PC-9 (cell line): Measurements from ENCODE around the gene RLN3. TPM values are rescaled to one million over a fixed set of nuclear protein-coding genes. Genes with fewer than 3 reads are reported as not detected.
"Not testable (repeated sequence)": the region's sequence is repeated elsewhere in the genome, so short reads cannot be mapped to it uniquely, and the experiment has no call there.

Experiments used
- BruUV-seq: library from RNA; stranded (reverse); fragments of 400-500 nt; replicated peaks from 2 replicates; lab custom pipeline; 2021; lab: Mats Ljungman, UMichigan
- CTCF ChIA-PET: fragments of 300-600 bp; sonication (Branson Sonifier 250); formaldehyde crosslinking; loops from one replicate; lab custom pipeline; 2022; ENCODE audit warnings: antibody characterized with exemption; lab: Charles Lee
- POLR2A ChIA-PET: fragments of 300-600 bp; sonication (Branson Sonifier 250); formaldehyde crosslinking; loops from one replicate; lab custom pipeline; 2022; ENCODE audit warnings: antibody characterized with exemption; ENCODE audit not compliant: unreplicated experiment; lab: Charles Lee
- DNase-seq, 2 experiments: peaks; one replicate each; pipeline versions ENCODE4 v3.0.0 to v3.0.0-alpha.2; 2015 to 2022; ENCODE audit warnings: mixed read lengths in 1 of 2
- H2AFZ ChIP-seq: fragments of 200-600 bp; sonication (generic); 2 replicates; pipeline ENCODE4 v1.8.1; 2017; ENCODE audit warnings: antibody characterized with exemption
- H3F3A ChIP-seq: fragments of 200-600 bp; sonication (generic); 2 replicates; pipeline ENCODE4 v1.8.1; 2017; ENCODE audit warnings: antibody characterized with exemption, mild to moderate bottlenecking, low read depth; ENCODE audit not compliant: insufficient read depth
- H3K27ac ChIP-seq: fragments of 200-600 bp; sonication (generic); 2 replicates; pipeline ENCODE4 v1.6.1; 2016; ENCODE audit warnings: mixed run types
- H3K27me3 ChIP-seq: fragments of 200-600 bp; sonication (generic); 2 replicates; pipeline ENCODE4 v1.6.1; 2016; ENCODE audit warnings: low read depth, mixed run types; ENCODE audit not compliant: insufficient read depth
- H3K36me3 ChIP-seq: fragments of 200-600 bp; sonication (generic); 2 replicates; pipeline ENCODE4 v1.6.1; 2016; ENCODE audit warnings: low read depth, mixed run types
- H3K4me1 ChIP-seq: fragments of 200-600 bp; sonication (generic); replicated peaks from 2 replicates; pipeline ENCODE4 v1.6.1; 2016; ENCODE audit warnings: mixed run types; ENCODE audit not compliant: insufficient read depth
- H3K4me2 ChIP-seq: fragments of 200-600 bp; sonication (generic); 2 replicates; pipeline ENCODE4 v1.6.1; 2017; ENCODE audit warnings: mixed run types
- H3K4me3 ChIP-seq: fragments of 200-600 bp; sonication (generic); 2 replicates; pipeline ENCODE4 v1.6.1; 2016; ENCODE audit warnings: mixed run types
- H3K79me2 ChIP-seq: fragments of 200-600 bp; sonication (generic); 2 replicates; pipeline ENCODE4 v1.6.1; 2017; ENCODE audit warnings: low read depth, mixed run types
- H3K9me2 ChIP-seq: fragments of 200-600 bp; sonication (generic); 2 replicates; pipeline ENCODE4 v1.8.1; 2017; ENCODE audit warnings: mild to moderate bottlenecking; ENCODE audit not compliant: insufficient read depth
- H3K9me3 ChIP-seq: fragments of 200-600 bp; sonication (generic); 2 replicates; pipeline ENCODE4 v1.8.1; 2016; ENCODE audit warnings: low read depth; ENCODE audit not compliant: insufficient read depth
- H4K20me1 ChIP-seq: fragments of 200-600 bp; sonication (generic); 2 replicates; pipeline ENCODE4 v1.8.1; 2017; ENCODE audit not compliant: insufficient read depth
- CTCF ChIP-seq: fragments of 200-600 bp; sonication (generic); conservative IDR thresholded peaks from 2 replicates; pipeline ENCODE4 v1.6.1; 2017; ENCODE audit warnings: mixed run types, antibody characterized with exemption, mild to moderate bottlenecking, moderate library complexity
- EZH2 ChIP-seq: fragments of 200-600 bp; sonication (generic); IDR thresholded peaks from 2 replicates; pipeline ENCODE4 v1.8.0; 2017; ENCODE audit warnings: antibody characterized with exemption, low read depth
- intact Hi-C: fragments of 100-400 bp; cut with micrococcal nuclease; formaldehyde crosslinking; loops from one replicate; pipeline ENCODE4 v1.10.0; 2022; ENCODE audit not compliant: unreplicated experiment
- total RNA-seq: library from RNA; stranded (reverse); gene quantifications from 2 replicates; pipeline ENCODE4 v1.2.3, GENCODE V29; 2021

RLN3 gene
- total RNA-seq, 1 experiment from 2014 or later = not detected

GRCh38 chr19:14033946-14034345 is 6.0 kb downstream of the RLN3 start:
- POLR2A ChIA-PET = no interaction called here
- intact Hi-C loops = loop anchor here (5.0 kb wide), 1 partner anchor 38 kb away; the partner anchor contains the start of gene MISP3
- BruUV-seq = no TSS peak

GRCh38 chr19:14035159-14035558 is 7.2 kb downstream of the RLN3 start:
- intact Hi-C loops, H3K9me3 ChIP-seq, DNase-seq, H3K27ac ChIP-seq, BruUV-seq, H2AFZ ChIP-seq, H3K27me3 ChIP-seq, H3K79me2 ChIP-seq, H3K9me2 ChIP-seq, POLR2A ChIA-PET, H3K4me2 ChIP-seq, H4K20me1 ChIP-seq, H3K36me3 ChIP-seq, H3K4me1 ChIP-seq, H3K4me3 ChIP-seq: not testable (repeated sequence)
- CTCF ChIA-PET = interaction anchor here (0.7 kb wide), 1 partner anchor 81 kb away, joined by 3 read pairs; no protein-coding TSS in a partner anchor
- H3F3A ChIP-seq = peaks cover 10% of the 10 kb centered on the region; the same call in 1 of the 2 replicates

More at GRCh38 chr19:14033946-14034345, 6.0 kb downstream of the RLN3 start:
- Histone ChIP-seq H3K27ac (no peak overlapping the region), H2AFZ (no peak overlapping the region), H3K9me3 (no peaks in the 10 kb centered on the region), H3K36me3 (no peaks in the 10 kb centered on the region), H4K20me1 (no peaks in the 10 kb centered on the region), H3K79me2 (no peaks in the 10 kb centered on the region), H3K27me3 (no peaks in the 10 kb centered on the region), H3K9me2 (no peaks in the 10 kb centered on the region), H3F3A (peaks cover 14% of the 10 kb centered on the region; the same call in 1 of the 2 replicates), H3K4me3 (no peak overlapping the region), H3K4me1 (no peaks in the 10 kb centered on the region; the same call in 1 of the 2 replicates), H3K4me2 (no peak overlapping the region)
- DNase-seq = no peak
- CTCF ChIA-PET = interaction anchor here (0.5 to 0.6 kb wide), 2 partner anchors 46 to 186 kb away, joined by 4 to 6 read pairs; no protein-coding TSS in a partner anchor
- TF ChIP-seq EZH2 (no peak), CTCF (no peak)

- ChIA-PET CTCF (interaction anchor here (0.6 kb wide), 1 partner anchor 96 kb away, joined by 9 read pairs; no protein-coding TSS in a partner anchor), POLR2A (no interaction called here)
- TF ChIP-seq CTCF (no peak), EZH2 (no peak)
- no peaks in the 10 kb centered on the region for H3K27me3 ChIP-seq
- no TSS peak for BruUV-seq
- peaks cover 5% of the 10 kb centered on the region; the same call in 1 of the 2 replicates for H3F3A ChIP-seq
- no peak overlapping the region for H2AFZ ChIP-seq
- no peak overlapping the region for H3K27ac ChIP-seq
- no peak for DNase-seq
- no peaks in the 10 kb centered on the region for H3K36me3 ChIP-seq
- H3K4me1 ChIP-seq = no peaks in the 10 kb centered on the region; the same call in 1 of the 2 replicates
- no peaks in the 10 kb centered on the region for H3K79me2 ChIP-seq
- H3K4me3 ChIP-seq = no peak overlapping the region
- H3K4me2 ChIP-seq = no peak overlapping the region
- no peaks in the 10 kb centered on the region for H3K9me2 ChIP-seq
- no peaks in the 10 kb centered on the region for H3K9me3 ChIP-seq
- H4K20me1 ChIP-seq = no peaks in the 10 kb centered on the region
- intact Hi-C loops = no loop called here
These were observed 7.8 kb downstream of the RLN3 start for GRCh38 chr19:14035706-14036105.
